ENCODE data around the gene GALNTL6. TPM values are rescaled to one million over a fixed set of nuclear protein-coding genes. Genes with fewer than 3 reads are reported as not detected.

The GALNTL6 gene
- total and polyA plus RNA-seq, 2 of the 4 experiments (the other 2 are of a cell fraction): under 0.01 TPM; not detected in 1

DNA sequence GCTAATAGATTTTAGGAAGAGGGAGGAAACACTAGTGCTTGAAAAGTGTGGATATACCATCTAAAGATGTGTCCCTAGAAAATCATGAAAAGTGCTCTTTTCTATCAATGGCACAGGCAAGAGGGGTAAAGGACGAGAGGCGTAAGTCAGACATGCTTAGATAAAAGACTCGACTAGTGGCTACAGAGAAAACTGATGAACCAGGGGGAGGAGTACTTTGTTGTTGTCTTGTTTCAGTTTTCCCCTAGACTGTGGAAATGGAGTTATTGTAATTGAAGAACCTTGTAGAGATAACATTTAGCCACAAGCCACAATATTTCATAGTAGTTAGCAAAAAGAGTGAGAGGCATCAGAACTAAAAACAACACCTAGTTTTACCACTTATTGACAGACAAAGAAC lies 21.4 kb downstream of the GALNTL6 start:
- Histone ChIP-seq H3K9ac (ENCODE audit: low read depth, low read length) (no peak overlapping the region), H3K27me3 (ENCODE audit: control insufficient read depth, insufficient read depth, low read length) (no peaks in the 10 kb centered on the region), H3K14ac (replicated peaks; ENCODE audit: low read depth, low read length) (no peak overlapping the region), H3K9me3 (ENCODE audit: control insufficient read depth, insufficient read depth, low read length) (0 out of 2 replicates have a peak, but pooled peaks cover 2% of the 10 kb centered on the region), H3K79me1 (ENCODE audit: low read depth in 1 of 2, low read length in 2 of 2) (no peaks in the 10 kb centered on the region), H2BK5ac (ENCODE audit: low read depth, low read length, poor library complexity, severe bottlenecking) (no peak overlapping the region), H3K4me1 (ENCODE audit: control insufficient read depth, insufficient read depth, low read length) (no peaks in the 10 kb centered on the region), H4K8ac (ENCODE audit: low read depth in 2 of 2, low read length in 2 of 2) (no peak overlapping the region), H3K4me2 (ENCODE audit: low read depth, low read length) (no peak overlapping the region), H2BK20ac (ENCODE audit: low read depth, low read length) (no peak overlapping the region), H2BK120ac (ENCODE audit: low read depth, low read length) (no peak overlapping the region), H3K4me3 (ENCODE audit: insufficient read depth, low read depth, low read length) (no peak overlapping the region), H2AFZ (replicated peaks; ENCODE audit: low read length, poor library complexity) (no peak overlapping the region), H4K91ac (ENCODE audit: insufficient read depth, low read depth, low read length) (no peak overlapping the region), H3K56ac (ENCODE audit: extremely low read depth, insufficient read depth, low read length) (no peak overlapping the region), H4K5ac (ENCODE audit: low read depth, low read length) (no peak overlapping the region), H3K36me3 (ENCODE audit: control insufficient read depth, insufficient read depth, low read length) (no peaks in the 10 kb centered on the region), H3K27ac (ENCODE audit: insufficient read depth, low read length) (no peak overlapping the region), H3K23ac (ENCODE audit: low read depth, low read length) (no peak overlapping the region), H2AK5ac (ENCODE audit: low read depth, low read length) (no peak overlapping the region), H3K9me1 (ENCODE audit: insufficient read depth, low read length) (no peaks in the 10 kb centered on the region), H2AK9ac (replicated peaks; ENCODE audit: low read depth, low read length, poor library complexity) (no peak overlapping the region), H4K20me1 (ENCODE audit: insufficient read depth, low read length) (no peaks in the 10 kb centered on the region), H2BK15ac (ENCODE audit: low read depth, low read length) (no peak overlapping the region), H3K4ac (ENCODE audit: low read depth, low read length) (no peak overlapping the region), H3K18ac (ENCODE audit: low read depth, low read length) (no peak overlapping the region)
- in situ Hi-C loops (cut with MboI; ENCODE audit: low sequenced_read_pairs) (no loop called here), intact Hi-C loops (cut with micrococcal nuclease) (no loop called here), dilution Hi-C loops (cut with HindIII; ENCODE audit: low sequenced_read_pairs, unreplicated experiment) (no loop called here)
- ChIA-PET CTCF (no interaction called here), POLR2A (ENCODE audit: unreplicated experiment) (no interaction called here)
- TF ChIP-seq, protein P1, sequence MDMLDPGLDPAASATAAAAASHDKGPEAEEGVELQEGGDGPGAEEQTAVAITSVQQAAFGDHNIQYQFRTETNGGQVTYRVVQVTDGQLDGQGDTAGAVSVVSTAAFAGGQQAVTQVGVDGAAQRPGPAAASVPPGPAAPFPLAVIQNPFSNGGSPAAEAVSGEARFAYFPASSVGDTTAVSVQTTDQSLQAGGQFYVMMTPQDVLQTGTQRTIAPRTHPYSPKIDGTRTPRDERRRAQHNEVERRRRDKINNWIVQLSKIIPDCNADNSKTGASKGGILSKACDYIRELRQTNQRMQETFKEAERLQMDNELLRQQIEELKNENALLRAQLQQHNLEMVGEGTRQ (IDR thresholded peaks at IDR 0.05; ENCODE audit: low read depth, low read length): no peak
- TF ChIP-seq, protein P2, sequence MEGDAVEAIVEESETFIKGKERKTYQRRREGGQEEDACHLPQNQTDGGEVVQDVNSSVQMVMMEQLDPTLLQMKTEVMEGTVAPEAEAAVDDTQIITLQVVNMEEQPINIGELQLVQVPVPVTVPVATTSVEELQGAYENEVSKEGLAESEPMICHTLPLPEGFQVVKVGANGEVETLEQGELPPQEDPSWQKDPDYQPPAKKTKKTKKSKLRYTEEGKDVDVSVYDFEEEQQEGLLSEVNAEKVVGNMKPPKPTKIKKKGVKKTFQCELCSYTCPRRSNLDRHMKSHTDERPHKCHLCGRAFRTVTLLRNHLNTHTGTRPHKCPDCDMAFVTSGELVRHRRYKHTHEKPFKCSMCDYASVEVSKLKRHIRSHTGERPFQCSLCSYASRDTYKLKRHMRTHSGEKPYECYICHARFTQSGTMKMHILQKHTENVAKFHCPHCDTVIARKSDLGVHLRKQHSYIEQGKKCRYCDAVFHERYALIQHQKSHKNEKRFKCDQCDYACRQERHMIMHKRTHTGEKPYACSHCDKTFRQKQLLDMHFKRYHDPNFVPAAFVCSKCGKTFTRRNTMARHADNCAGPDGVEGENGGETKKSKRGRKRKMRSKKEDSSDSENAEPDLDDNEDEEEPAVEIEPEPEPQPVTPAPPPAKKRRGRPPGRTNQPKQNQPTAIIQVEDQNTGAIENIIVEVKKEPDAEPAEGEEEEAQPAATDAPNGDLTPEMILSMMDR (conservative IDR thresholded peaks at IDR 0.05; ENCODE audit: low read depth, low read length): no peak
- TF ChIP-seq BHLHE40 (IDR thresholded peaks at IDR 0.05; ENCODE audit: low read depth, low read length) (no peak), RAD21 (IDR thresholded peaks at IDR 0.05; ENCODE audit: low read length) (no peak), RFX5 (IDR thresholded peaks at IDR 0.05; ENCODE audit: low read depth, low read length) (no peak)
- DNase-seq (no peak), ATAC-seq (ENCODE audit: low read depth) (no peak)
- no CpG with 5 or more reads among the region's 3 CpGs for WGBS, 2 experiments (ENCODE audit: extremely low coverage in 2 of 2, insufficient read length in 1 of 2)
- BruUV-seq (replicated peaks): no TSS peak
